ENCODE measurements around the gene RCC1.
"Not testable (repeated sequence)": the region's sequence is repeated elsewhere in the genome, so short reads cannot be mapped to it uniquely, and the experiment has no call there.

The RCC1 gene, protein sequence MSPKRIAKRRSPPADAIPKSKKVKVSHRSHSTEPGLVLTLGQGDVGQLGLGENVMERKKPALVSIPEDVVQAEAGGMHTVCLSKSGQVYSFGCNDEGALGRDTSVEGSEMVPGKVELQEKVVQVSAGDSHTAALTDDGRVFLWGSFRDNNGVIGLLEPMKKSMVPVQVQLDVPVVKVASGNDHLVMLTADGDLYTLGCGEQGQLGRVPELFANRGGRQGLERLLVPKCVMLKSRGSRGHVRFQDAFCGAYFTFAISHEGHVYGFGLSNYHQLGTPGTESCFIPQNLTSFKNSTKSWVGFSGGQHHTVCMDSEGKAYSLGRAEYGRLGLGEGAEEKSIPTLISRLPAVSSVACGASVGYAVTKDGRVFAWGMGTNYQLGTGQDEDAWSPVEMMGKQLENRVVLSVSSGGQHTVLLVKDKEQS

DNA sequence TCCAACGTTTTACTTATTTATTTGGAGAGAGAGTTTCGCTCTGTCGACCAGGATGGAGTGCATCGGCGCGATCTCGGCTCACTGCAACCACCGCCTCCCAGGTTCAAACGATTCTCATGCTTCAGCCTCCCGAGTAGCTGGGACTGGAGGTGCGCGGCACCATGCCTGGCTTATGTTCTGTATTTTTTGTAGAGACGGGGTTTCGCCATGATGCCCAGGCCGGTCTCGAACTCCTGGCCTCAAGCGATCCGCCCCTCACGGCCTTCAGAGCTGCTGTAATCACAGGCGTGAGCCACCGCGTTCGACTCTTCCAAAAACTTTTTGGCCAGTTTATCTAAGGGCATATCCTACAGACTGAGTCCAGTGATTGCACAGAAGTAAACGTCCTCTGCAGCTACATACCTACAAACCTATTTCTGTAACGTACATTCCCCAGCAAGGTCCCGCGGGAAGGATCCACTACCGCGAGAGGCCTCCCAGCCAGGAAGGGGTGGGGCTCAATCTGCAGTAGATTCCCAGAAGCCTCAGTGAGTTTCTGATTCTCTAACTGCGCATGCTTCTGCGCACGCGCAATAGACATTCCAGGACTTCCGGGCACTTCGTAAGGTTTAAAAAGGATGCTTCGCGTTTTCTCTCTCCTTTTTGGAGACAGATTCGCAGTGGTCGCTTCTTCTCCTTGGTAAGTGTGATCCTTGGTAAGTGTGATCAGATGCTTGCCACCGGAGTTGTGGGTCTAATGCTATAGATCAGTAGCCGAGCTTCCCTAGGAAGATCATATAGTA lies at the start of gene RCC1:
Gene RCC1, plus strand, starts transcription at position 638 of the 782 bp plus-strand sequence. CDS start 23,824 bp downstream, outside the sequence.
- DNase-seq (ENCODE audit: low read depth): peak; percentile 98

DNA sequence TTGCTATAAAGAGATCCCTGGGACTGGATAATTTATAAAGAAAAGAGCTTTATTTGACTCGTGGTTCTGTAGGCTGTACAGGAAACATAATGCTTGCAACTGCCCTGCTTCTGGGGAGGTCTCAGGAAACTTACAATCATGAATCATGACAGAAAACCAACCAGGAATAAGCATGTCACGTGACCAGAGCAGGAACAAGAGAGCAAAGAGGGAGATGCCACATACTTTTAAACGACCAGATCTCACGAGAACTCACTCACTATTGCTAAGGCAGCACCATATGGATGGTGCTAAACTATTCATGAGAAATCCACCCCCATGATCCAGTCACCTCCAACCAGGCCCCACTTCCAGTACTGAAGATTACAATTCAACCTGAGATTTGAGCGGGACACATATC lies 49.8 kb upstream of the RCC1 start:
- DNase-seq (ENCODE audit: low read depth): peak; percentile 85

DNA sequence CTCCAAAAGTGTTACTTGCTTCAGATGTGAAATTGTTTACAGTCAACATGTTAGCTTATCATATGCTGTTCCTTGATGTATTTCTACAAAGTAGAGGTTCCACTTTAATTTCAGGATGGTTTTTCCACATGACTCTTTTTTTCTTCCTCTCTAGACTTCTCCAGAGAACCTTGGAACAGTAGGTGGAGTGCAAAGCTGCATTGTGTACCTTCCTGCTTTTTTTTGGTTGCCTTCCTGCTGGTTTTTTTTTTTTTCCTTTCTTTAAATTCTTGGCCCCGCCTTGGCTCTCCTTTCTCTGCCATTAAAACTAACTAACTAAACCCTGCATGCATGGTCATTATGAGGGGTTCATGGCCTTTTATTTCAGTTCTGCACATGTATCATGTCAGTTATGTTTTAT lies 48.2 kb upstream of the RCC1 start:
- no peak for DNase-seq (ENCODE audit: low read depth)

DNA sequence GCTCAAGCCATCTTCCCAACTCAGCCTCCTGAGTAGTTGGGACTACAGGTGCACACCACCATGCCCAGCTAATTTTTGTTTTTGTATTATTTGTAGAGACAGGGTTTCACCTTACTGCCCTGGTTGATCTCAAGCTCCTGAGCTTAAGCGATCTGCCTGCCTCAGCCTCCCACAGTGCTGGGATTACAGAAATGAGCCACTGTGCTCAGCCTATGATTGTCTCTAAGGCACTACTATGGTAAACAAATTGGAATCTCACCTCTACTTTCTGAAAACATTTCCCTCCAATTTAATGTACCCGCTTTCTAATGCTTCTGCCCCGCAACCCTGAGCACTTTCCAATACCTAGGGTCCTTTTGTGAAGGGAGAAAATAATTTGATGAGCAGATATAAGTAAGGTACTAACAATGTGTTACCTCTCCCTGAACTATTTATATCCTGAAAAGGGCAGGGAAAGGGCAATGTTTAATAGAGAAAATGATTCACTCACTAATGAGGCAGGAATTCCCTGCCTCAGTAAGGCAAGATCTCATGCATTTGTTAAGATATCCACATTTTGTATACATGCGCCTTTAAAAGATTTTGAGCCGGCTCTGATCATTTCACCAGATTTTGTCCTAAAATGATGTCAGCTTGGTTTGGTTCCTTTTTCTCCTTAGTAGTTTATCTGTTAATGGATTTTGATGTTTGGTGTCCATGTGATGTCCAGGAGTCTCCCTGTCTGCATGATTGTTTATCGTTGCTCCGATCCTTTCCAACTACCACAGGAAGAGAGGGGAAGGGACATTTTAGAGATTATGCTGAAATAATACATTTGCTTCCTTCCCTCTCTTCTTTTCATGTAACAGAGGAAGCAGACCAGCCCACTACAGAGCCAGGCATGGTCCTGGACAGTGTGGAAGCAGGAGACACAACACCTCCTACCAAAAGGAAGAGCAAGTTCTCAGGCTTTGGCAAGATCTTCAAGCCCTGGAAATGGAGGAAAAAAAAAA lies 47.3 kb upstream of the RCC1 start:
- DNase-seq (ENCODE audit: low read depth): no peak

DNA sequence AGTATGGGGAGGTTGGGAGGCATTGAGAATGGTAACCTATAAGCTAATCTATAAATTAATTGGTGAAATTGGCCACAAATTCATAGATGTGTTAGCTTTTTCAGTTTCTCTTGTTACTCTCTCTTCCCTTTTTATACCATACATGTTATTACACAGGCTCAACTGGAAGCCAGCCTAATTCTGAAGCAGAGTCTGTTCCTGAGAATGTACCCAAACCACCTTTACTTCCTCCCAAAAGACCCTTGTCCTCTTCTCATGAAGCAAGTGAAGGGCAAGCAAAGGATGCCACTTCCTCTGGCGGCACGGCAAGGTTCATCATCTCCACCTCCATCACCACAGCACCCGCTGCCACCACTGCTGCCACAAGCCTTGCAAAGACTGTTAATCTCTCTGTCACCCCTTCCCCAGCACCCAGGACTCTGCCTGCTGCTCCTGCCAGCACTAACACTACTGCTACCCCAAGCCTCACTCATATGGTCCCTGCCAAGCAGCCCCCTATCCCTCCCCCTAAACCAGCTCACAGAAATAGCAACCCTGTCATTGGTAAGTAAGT lies 39.5 kb upstream of the RCC1 start:
- DNase-seq (ENCODE audit: low read depth): no peak

DNA sequence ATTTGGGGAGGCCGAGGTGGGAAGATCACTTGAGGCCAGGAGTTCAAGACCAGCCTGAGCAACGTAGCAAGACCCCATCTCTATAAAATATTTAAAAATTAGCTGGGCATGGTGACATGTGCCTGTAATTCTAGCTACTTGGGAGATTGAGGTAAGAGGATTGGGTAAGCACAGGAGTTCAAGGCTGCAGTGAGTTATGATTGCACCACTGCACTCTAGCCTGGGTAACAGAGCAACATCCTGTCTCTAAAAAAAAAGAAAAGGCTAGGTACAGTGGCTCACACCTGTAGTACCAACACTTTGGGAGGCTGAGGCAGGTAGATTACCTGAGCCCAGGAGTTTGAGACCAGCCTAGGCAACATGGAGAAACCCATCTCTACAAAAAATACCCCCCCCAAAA lies 35.7 kb upstream of the RCC1 start:
- DNase-seq (ENCODE audit: low read depth): peak; percentile 19

DNA sequence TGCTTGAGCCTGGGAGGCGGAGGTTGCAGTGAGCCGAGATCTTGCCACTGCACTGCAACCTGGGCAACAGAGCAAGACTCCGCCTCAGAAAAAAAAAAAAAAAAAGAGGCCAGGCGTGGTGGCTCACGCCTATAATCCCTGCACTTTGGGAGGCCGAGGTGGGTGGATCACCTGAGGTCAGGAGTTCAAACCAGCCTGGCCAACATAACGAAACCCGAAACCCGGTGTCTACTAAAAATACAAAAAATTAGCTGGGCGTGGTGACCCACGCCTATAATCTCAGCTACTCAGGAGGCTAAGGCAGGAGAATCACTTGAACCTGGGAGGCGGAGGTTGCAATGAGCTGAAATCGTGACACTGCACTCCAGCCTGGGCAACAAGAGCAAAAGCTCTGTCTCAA lies 26.3 kb upstream of the RCC1 start:
- not testable (repeated sequence) for DNase-seq (ENCODE audit: low read depth)

DNA sequence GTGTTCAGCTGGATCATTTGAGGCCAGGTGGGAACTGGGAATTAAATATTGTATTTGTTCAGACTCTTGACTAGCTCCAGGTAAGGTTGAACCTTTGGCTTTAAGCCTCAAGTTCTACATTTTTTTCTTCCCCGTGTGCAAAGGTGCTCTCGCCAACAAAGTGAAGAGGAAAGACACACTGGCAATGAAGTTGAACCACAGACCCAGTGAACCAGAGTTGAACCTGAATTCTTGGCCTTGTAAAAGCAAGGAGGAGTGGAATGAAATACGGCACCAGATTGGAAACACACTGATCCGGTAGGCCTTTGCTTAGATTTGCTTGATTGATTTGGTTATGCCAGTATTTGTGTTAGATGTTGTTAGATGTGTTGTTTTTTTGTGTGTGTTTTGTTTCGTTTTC lies 25.5 kb upstream of the RCC1 start:
- DNase-seq (ENCODE audit: low read depth): no peak

DNA sequence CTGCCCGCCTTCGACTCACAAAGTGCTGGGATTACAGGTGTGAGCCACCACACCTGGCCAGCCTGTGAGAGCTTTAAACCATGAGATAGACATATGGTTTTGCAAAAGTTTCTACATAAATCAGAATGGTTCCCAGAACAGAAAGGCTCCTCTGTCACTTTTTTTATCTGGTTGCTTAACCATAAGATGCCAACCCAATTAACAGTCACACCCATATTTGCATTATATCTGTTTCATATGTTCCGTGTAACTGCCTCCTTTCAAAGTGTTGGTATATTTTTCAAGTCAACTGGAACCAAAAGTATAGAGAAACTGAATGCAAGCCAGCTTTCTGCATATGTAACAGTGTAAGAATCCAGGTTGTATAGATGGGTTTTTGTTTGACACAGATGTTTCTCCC lies 23.7 kb upstream of the RCC1 start:
- DNase-seq (ENCODE audit: low read depth): no peak

DNA sequence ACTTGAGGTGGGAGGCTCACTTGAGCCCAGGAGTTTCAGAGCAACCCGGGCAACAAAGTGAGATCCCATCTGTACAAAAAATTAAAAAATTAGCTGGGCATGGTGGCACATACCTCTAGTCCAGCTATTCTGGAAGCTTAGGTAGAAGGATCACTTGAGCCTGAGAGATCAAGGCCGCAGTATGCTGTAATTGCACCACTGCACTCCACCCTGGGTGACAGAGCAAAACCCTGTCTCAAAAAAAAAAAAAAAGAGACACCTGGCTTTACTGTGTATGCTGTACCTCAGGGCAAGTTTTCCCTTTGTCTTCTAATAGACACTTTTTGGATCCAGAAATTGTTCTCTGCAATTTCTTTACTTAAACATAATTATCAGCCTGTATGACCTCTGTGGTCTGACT lies 23.1 kb upstream of the RCC1 start:
- DNase-seq (ENCODE audit: low read depth): no peak

DNA sequence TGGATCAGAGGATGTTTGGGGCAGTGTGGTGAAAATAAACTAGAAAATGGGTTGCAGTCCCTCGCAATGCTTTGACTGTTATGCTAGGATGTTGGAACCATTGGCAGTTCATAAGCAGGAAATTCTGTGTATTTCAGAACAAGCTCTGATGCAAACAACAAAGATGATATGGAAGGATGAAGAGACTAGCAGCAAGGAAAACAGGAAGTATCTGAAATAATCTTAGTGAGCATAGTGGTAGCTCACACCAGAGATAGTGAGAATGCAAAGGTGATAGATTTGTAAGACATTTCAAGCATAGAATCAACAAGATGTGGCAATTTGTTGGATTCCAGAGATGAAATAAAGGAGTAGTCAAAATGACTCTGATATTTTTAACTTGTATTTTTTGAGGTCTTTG lies 11.1 kb upstream of the RCC1 start:
- no peak for DNase-seq (ENCODE audit: low read depth)

DNA sequence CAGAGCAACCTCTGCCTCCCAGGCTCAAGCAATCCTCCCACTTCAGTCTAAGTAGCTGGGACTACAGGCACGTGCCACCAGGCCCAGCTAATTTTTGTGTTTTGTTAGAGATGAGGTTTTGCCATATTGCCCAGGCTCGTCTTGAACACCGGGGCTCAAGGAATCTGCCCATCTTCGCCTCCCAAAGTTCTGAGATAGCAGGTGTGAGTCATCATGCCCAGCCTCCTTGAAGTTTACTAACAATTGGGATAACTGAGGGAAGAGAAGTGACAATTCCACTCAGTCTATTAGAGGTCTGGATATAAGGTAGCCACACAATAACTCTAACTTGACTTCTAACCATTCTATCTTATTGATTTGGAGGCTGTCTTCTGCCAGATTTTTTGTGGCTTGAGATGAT lies 6.3 kb upstream of the RCC1 start:
- DNase-seq (ENCODE audit: low read depth): no peak

DNA sequence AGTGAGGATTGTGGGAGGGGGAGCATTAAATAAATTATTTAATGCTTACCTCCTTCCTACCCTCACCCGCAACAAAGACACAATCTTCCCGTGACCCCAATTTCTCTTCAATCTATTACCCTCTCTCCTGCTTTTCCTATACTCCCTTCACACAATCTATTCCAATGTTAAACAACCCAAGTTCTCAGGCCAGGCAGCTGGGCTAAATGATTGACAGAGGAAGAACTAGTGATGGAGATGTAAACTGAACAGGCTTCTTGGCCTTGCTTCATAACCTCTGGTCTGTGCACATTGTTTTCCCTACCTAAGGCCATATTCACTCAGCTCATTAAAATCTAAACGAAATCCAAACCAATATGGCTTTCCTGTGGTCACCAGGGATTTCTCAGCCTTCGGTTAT lies 3.9 kb upstream of the RCC1 start:
- no peak for DNase-seq (ENCODE audit: low read depth)

DNA sequence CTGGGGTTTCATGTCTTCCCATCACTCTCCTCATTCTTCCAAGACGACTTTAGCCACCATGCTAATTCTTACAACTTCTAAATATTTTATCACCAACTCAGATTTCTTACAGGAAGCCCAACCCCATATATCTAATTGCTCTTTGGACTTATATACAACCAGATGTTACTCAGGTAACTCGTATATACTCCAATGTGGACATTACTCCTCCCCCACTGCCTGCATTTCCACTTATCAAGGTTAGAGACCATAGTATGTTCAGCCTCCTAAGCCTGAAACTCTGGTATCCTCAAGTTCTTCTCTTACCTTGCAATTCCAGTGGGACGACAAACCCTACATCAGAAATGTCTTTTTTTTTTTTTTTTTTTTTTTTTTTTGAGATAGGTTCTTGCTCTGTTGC lies 2.7 kb upstream of the RCC1 start:
- no peak for DNase-seq (ENCODE audit: low read depth)

DNA sequence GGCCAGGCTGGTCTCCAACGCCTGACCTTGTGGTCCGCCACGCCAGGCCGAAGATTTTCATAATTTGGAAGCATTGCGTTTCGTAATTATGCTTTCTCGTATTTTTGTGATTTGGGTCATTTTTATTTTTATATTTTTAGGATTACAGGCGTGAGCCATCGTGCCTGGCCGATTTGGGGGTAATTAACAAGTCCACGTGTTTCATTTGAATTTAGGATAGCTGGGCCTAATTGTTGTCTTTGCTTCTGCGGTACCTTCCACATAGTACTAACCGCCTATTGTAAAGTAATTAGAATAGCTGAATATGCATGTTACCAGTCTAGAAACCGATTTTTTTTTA lies 1.0 kb downstream of the RCC1 start:
- DNase-seq (ENCODE audit: low read depth): no peak

DNA sequence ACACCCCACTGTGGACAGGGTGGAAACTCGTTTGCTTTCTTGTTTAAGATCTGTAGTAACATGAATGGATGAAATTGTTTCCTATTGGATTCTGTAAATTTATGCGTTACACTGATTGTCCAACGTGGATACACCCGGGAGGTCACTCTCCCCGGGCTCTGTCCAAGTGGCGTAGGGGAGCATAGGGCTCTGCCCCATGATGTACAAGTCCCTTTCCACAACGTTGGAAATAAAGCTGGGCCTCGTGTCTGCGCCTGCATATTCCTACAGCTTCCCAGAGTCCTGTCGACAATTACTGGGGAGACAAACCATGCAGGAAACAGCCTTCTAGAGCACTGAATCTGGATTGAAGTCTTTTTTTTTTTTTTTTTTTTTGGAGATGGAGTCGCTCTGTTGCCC lies 1.4 kb downstream of the RCC1 start:
- DNase-seq (ENCODE audit: low read depth): no peak

DNA sequence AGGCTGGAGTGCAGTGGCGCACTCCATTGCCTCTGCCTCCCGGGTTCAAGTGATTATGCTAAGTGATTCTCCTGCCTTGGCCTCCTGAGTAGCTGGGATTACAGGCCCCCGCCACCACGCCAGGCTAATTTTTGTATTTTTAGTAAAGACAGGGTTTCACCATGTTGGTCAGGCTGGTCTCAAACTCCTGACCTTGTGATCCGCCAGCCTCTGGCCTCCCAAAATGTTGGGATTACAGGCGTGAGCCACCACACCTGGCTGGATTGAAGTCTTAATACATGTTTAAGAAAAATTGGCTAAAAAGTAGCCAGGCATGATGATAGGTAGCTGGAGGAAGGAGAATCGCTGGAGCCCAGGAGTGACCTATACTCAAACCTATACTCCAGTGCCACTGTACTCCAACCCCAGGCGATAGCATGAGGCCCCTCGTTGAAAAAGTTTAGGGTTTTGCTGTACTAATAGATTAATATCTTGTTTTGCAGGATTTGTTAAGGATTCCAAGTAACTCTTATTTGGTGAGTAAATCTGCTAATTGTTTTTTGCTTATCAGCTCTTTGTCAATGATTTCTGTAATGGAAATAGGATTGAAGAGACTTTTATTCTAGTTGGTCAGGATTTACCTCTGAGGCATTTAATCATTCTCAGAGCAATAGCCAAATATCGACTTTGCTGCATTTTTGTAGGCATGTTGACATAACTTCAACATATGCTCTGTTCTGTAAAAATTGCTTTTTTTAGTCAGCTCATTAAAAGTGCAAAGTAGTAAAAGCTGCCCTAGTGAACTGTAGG lies 2.0 kb downstream of the RCC1 start:
- DNase-seq (ENCODE audit: low read depth): no peak

DNA sequence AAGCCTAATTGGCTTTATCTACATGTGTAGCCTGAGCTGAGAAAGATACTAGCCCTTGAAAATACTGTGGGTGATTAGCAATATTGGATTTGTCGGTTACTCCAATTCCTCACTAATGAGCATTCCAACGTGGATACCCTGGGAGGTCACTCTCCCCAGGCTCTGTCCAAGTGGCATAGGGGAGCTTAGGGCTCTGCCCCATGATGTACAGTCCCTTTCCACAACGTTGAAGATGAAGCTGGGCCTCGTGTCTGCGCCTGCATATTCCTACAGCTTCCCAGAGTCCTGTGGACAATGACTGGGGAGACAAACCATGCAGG lies 2.6 kb downstream of the RCC1 start:
- no peak for DNase-seq (ENCODE audit: low read depth)

DNA sequence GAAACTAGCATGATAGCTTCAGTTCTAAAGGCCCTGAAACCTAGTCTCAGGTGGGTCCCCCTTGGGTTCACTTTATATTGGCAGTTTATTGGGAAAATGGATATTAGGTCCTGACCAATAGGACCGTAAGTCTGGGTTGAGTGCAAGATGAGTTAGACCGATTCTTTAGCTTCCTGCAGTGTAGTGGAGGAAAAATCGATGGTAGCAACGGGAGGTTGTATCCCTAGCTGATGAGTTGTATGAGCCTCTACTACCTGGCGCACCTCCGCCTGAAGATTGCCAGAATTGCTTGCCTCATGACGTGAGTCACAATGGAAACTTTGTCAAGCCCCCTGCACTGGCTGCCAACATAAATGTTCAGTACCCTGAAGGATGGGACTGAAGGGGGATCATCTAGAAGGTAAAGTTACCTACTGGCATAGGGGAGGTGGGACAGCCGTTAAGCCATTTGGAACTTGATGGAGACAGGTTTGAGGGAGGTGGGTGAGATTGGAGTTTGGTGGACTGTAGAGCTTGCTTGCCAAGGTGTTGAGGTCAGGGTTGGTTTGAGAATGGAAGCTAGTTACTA lies 3.9 kb downstream of the RCC1 start:
- DNase-seq (ENCODE audit: low read depth): no peak

DNA sequence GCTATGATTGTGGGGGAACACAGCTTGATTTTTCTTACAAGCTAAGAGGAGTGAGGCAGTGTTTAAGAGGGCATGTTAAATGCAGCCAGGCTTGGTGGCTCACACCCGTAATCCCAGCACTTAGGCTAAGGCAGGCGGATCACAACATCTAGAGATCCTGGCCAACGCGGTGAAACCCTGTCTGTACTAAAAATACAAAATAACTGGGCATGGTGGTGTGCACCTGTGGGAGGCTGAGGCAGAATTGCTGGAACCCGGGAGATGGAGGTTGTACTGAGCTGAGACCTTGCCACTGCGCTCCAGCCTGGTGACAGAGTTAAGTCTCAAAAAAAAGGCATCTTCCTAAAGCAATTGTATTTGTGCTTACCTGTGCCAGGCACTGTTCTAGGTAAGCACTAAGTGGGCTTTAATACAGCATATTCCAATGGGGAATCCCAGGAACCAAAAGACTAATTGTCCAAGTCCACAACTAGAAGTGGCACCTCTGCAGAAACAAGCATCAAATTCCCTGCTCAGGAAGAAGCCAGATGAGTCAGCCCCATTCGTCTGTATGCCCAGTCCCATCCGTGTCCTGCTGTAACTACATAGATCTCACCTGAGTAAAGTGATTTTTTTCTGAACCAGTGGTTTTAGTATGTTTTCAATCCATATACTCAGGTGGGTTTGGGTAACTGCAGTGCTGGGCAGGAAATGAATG lies 4.6 kb downstream of the RCC1 start:
- peak; percentile 50 for DNase-seq (ENCODE audit: low read depth)
